HCT116 (cell line): ENCODE results near the gene FOXO6. TPM values are rescaled to one million over a fixed set of nuclear protein-coding genes. Genes with fewer than 3 reads are reported as not detected.

Experiments used
- ATAC-seq: fragments of 200-7000 bp; cut with Tn5 transposase; 2 replicates; pipeline ENCODE4 v1.9.1; 2020; ENCODE audit warnings: mild to moderate bottlenecking, moderate library complexity
- BruUV-seq: library from RNA; stranded (reverse); fragments of 400-500 nt; replicated peaks from 2 replicates; lab custom pipeline; 2021; lab: Mats Ljungman, UMichigan
- CTCF ChIA-PET: fragments of 300-600 bp; sonication (Branson Sonifier 250); formaldehyde crosslinking; loops from one replicate; lab custom pipeline; 2021; ENCODE audit warnings: antibody characterized with exemption; lab: Charles Lee
- POLR2A ChIA-PET: fragments of 300-600, 350-600 bp; sonication (Branson Sonifier 250); formaldehyde crosslinking; loops from one replicate; lab custom pipeline; 2021; ENCODE audit warnings: antibody characterized with exemption; lab: Charles Lee
- RAD21 ChIA-PET, 2 experiments: fragments of 300-600 bp; sonication (Branson Sonifier 250); formaldehyde crosslinking; loops; one replicate each; lab custom pipeline; 2023; ENCODE audit warnings: low total read pairs in 2 of 2; ENCODE audit not compliant: uncharacterized antibody in 2 of 2, unreplicated experiment in 2 of 2, low non-redundant PET in 1 of 2; lab: Charles Lee
- DNase-seq: peaks from one replicate; pipeline ENCODE4 v3.0.0-alpha.2; 2010; ENCODE audit warnings: low read depth, low spot score
- H2AFZ ChIP-seq: fragments of 200-600 bp; shearing (Covaris generic), sonication (generic); 2 replicates; pipeline ENCODE4 v1.6.1; 2017; ENCODE audit warnings: low read depth, mixed run types, mixed read lengths, antibody characterized with exemption, low read length; ENCODE audit not compliant: poor library complexity, severe bottlenecking
- H3K27ac ChIP-seq: 2 replicates; pipeline ENCODE4 v1.5.1; 2012; ENCODE audit warnings: low read depth, low read length
- H3K27me3 ChIP-seq: fragments of 200-600 bp; sonication (generic); 2 replicates; pipeline ENCODE4 v1.6.1; 2016; ENCODE audit warnings: mixed run types, low read length, mixed read lengths; ENCODE audit not compliant: insufficient read depth
- H3K36me3 ChIP-seq, 2 experiments: fragments of 200-500 bp in 1 of 2; fragments of 200-600 bp in 1 of 2; sonication (Bioruptor generic) in 1 of 2; sonication (generic) in 1 of 2; 2 replicates each; pipeline versions ENCODE4 v1.5.1 to v1.6.1; 2014 to 2016; ENCODE audit warnings: low read length in 2 of 2, inconsistent platforms in 1 of 2, mixed read lengths in 1 of 2, mixed run types in 1 of 2; ENCODE audit not compliant: insufficient read depth in 2 of 2, control insufficient read depth in 1 of 2
- H3K4me1 ChIP-seq, 2 experiments: fragments of 200-600 bp in 1 of 2; sonication (generic) in 1 of 2; 2 replicates each; pipeline versions ENCODE4 v1.5.1 to v1.6.1; 2012 to 2017; ENCODE audit warnings: low read length in 2 of 2, inconsistent platforms in 1 of 2, mild to moderate bottlenecking in 1 of 2, mixed read lengths in 1 of 2, mixed run types in 1 of 2, moderate library complexity in 1 of 2; ENCODE audit not compliant: insufficient read depth in 2 of 2, control insufficient read depth in 1 of 2
- H3K4me2 ChIP-seq: fragments of 200-600 bp; sonication (generic); 2 replicates; pipeline ENCODE4 v1.6.1; 2017; ENCODE audit warnings: mixed run types, low read length, mixed read lengths
- H3K4me3 ChIP-seq, 2 experiments: fragments of 200-600 bp in 1 of 2; sonication (generic) in 1 of 2; replicated peaks in 1 of 2; 2 replicates each; pipeline ENCODE4 v1.5.1; 2011 to 2016; ENCODE audit warnings: low read length in 2 of 2, control low read depth in 1 of 2, low read depth in 1 of 2, mild to moderate bottlenecking in 1 of 2, mixed read lengths in 1 of 2, mixed run types in 1 of 2
- H3K79me2 ChIP-seq: fragments of 200-600 bp; sonication (generic); 2 replicates; pipeline ENCODE4 v1.6.1; 2017; ENCODE audit warnings: mild to moderate bottlenecking, mixed run types, low read length, moderate library complexity, mixed read lengths; ENCODE audit not compliant: insufficient read depth
- H3K9ac ChIP-seq: fragments of 200-600 bp; sonication (generic); 2 replicates; pipeline ENCODE4 v1.6.1; 2016; ENCODE audit warnings: low read length, mixed read lengths
- H3K9me2 ChIP-seq: fragments of 200-600 bp; sonication (generic), shearing (Covaris generic); 2 replicates; pipeline ENCODE4 v1.6.1; 2017; ENCODE audit warnings: mixed run types, mild to moderate bottlenecking, moderate library complexity; ENCODE audit not compliant: insufficient read depth
- H3K9me3 ChIP-seq, 2 experiments: fragments of 200-500 bp in 1 of 2; fragments of 200-600 bp in 1 of 2; sonication (Bioruptor generic) in 1 of 2; sonication (generic) in 1 of 2; 2 replicates each; pipeline ENCODE4 v1.6.1; 2014 to 2017; ENCODE audit warnings: low read length in 2 of 2, mixed read lengths in 2 of 2, inconsistent platforms in 1 of 2, low read depth in 1 of 2, mild to moderate bottlenecking in 1 of 2, mixed run types in 1 of 2, moderate library complexity in 1 of 2; ENCODE audit not compliant: control insufficient read depth in 1 of 2, insufficient read depth in 1 of 2
- H4K20me1 ChIP-seq: fragments of 200-600 bp; sonication (generic), shearing (Covaris generic); 2 replicates; pipeline ENCODE4 v1.6.1; 2017; ENCODE audit warnings: mixed run types, mild to moderate bottlenecking, moderate library complexity; ENCODE audit not compliant: insufficient read depth
- ATF3 ChIP-seq: IDR thresholded peaks from 2 replicates; pipeline ENCODE4 v1.6.1; 2012
- CBX3 ChIP-seq: IDR thresholded peaks from 2 replicates; pipeline ENCODE4 v1.6.1; 2012; ENCODE audit warnings: low read depth
- CTCF ChIP-seq, 3 experiments: fragments of 200-600 bp in 1 of 3; sonication (generic) in 1 of 3; IDR thresholded peaks in 2 of 3; conservative IDR thresholded peaks in 1 of 3; 2 replicates each; pipeline ENCODE4 v1.5.1; 2012 to 2017; ENCODE audit warnings: low read depth in 2 of 3, low read length in 2 of 3, antibody characterized with exemption in 1 of 3, borderline replicate concordance in 1 of 3, control low read depth in 1 of 3, mild to moderate bottlenecking in 1 of 3, mixed read lengths in 1 of 3, mixed run types in 1 of 3, moderate library complexity in 1 of 3; ENCODE audit not compliant: insufficient read depth in 1 of 3
- ELF1 ChIP-seq: IDR thresholded peaks from 2 replicates; pipeline ENCODE4 v1.6.1; 2012; ENCODE audit warnings: low read depth, borderline replicate concordance
- EZH2 ChIP-seq: fragments of 200-600 bp; sonication (generic); IDR thresholded peaks from 2 replicates; pipeline ENCODE4 v1.6.1; 2017; ENCODE audit warnings: antibody characterized with exemption, mixed run types
- EZH2phosphoT487 ChIP-seq: fragments of 200-600 bp; IDR thresholded peaks from 2 replicates; pipeline ENCODE4 v1.6.1; 2018; ENCODE audit warnings: antibody characterized with exemption, borderline replicate concordance
- FOSL1 ChIP-seq: IDR thresholded peaks from 2 replicates; pipeline ENCODE4 v1.6.1; 2012; ENCODE audit warnings: low read depth
- JUND ChIP-seq: IDR thresholded peaks from 2 replicates; pipeline ENCODE4 v1.6.1; 2012
- MAX ChIP-seq: IDR thresholded peaks from 2 replicates; pipeline ENCODE4 v1.6.1; 2012
- POLR2A ChIP-seq: IDR thresholded peaks from 2 replicates; pipeline ENCODE4 v1.7.0; 2011; ENCODE audit warnings: borderline replicate concordance; ENCODE audit not compliant: insufficient read depth, insufficient read length; ENCODE audit errors: extremely low read depth
- REST ChIP-seq: IDR thresholded peaks from 2 replicates; pipeline ENCODE4 v1.6.1; 2012; ENCODE audit warnings: low read depth
- SIN3A ChIP-seq: IDR thresholded peaks from 2 replicates; pipeline ENCODE4 v1.6.1; 2012; ENCODE audit warnings: low read depth
- SP1 ChIP-seq: IDR thresholded peaks from 2 replicates; pipeline ENCODE4 v1.6.1; 2012; ENCODE audit warnings: low read depth
- SRF ChIP-seq: IDR thresholded peaks from 2 replicates; pipeline ENCODE4 v1.6.1; 2012; ENCODE audit warnings: low read depth
- TCF7L2 ChIP-seq: IDR thresholded peaks from 2 replicates; pipeline ENCODE4 v1.7.0; 2011; ENCODE audit warnings: borderline replicate concordance, inconsistent platforms; ENCODE audit not compliant: insufficient read depth, insufficient read length; ENCODE audit errors: extremely low read depth
- ZFX ChIP-seq: fragments of 450-650 bp; IDR thresholded peaks from 2 replicates; pipeline ENCODE4 v1.6.1; 2017
- ZNF274 ChIP-seq: fragments of 200-500 bp; sonication (Bioruptor generic); IDR thresholded peaks from 2 replicates; pipeline ENCODE4 v1.6.1; 2014; ENCODE audit warnings: mild to moderate bottlenecking, low read depth, low read length, inconsistent platforms
- intact Hi-C: fragments of 100-400 bp; cut with micrococcal nuclease; formaldehyde crosslinking; loops from 2 replicates; pipeline ENCODE4 v1.10.0; 2022
- total RNA-seq: library from RNA; stranded (reverse); gene quantifications from one replicate; pipeline ENCODE4 v1.2.1, GENCODE V29; 2021; ENCODE audit not compliant: unreplicated experiment

FOXO6 gene
- total RNA-seq, 1 experiment from 2014 or later: 7.0 TPM

GRCh38 chr1:41345434-41346075 lies 15.7 kb upstream of the FOXO6 start:
- intact Hi-C loops: loop anchor here (10.0 kb wide), 1 partner anchor 1419 kb away; the partner anchor contains the start of genes C1orf50 and P3H1
- ChIA-PET CTCF (interaction anchor here (0.6 to 1.4 kb wide), 2 partner anchors 14 to 388 kb away, joined by 3 to 4 read pairs; no protein-coding TSS in a partner anchor), POLR2A (interaction anchor here (1.4 kb wide), 1 partner anchor 12 kb away, joined by 3 read pairs; no protein-coding TSS in a partner anchor), RAD21 (no interaction called here)
- H3K27me3 ChIP-seq: no peaks in the 10 kb centered on the region
- no peak overlapping the region for H3K27ac ChIP-seq
- H3K4me3 ChIP-seq: no peak overlapping the region
- TF ChIP-seq POLR2A (no peak), ZNF274 (no peak), TCF7L2 (no peak), MAX (no peak), SIN3A (no peak), SP1 (no peak), ELF1 (no peak), ATF3 (no peak), JUND (no peak), ZFX (no peak), EZH2 (no peak), FOSL1 (no peak), EZH2phosphoT487 (no peak), REST (no peak), SRF (no peak), CTCF (IDR thresholded peaks at IDR 0.05 in 2 of 3, conservative IDR thresholded peaks at IDR 0.05 in 1 of 3; ENCODE audit: borderline replicate concordance in 1 of 3, insufficient read depth in 1 of 3, low read depth in 2 of 3, low read length in 2 of 3) (no peak), CBX3 (no peak)
- H3K9me3 ChIP-seq: no peaks in the 10 kb centered on the region
- H3K79me2 ChIP-seq: no peaks in the 10 kb centered on the region
- no peaks in the 10 kb centered on the region for H3K36me3 ChIP-seq
- DNase-seq (no peak), ATAC-seq (no peak)
- no peaks in the 10 kb centered on the region for H3K9me2 ChIP-seq
- no peaks in the 10 kb centered on the region for H4K20me1 ChIP-seq
- no TSS peak for BruUV-seq
- H3K4me1 ChIP-seq: peaks cover 15 to 24% of the 10 kb centered on the region in 2 experiments
- no peak overlapping the region for H2AFZ ChIP-seq
- H3K4me2 ChIP-seq: no peak overlapping the region
- no peak overlapping the region for H3K9ac ChIP-seq
